PC-9 (cell line): ENCODE results near the gene C1orf185. TPM values are rescaled to one million over a fixed set of nuclear protein-coding genes. Genes with fewer than 3 reads are reported as not detected.

ENCODE experiments used
- BruUV-seq: library from RNA; stranded (reverse); fragments of 400-500 nt; replicated peaks from 2 replicates; lab custom pipeline; 2021; lab: Mats Ljungman, UMichigan
- CTCF ChIA-PET: fragments of 300-600 bp; sonication (Branson Sonifier 250); formaldehyde crosslinking; loops from one replicate; lab custom pipeline; 2022; ENCODE audit warnings: antibody characterized with exemption; lab: Charles Lee
- POLR2A ChIA-PET: fragments of 300-600 bp; sonication (Branson Sonifier 250); formaldehyde crosslinking; loops from one replicate; lab custom pipeline; 2022; ENCODE audit warnings: antibody characterized with exemption; ENCODE audit not compliant: unreplicated experiment; lab: Charles Lee
- DNase-seq, 2 experiments: peaks; one replicate each; pipeline versions ENCODE4 v3.0.0 to v3.0.0-alpha.2; 2015 to 2022; ENCODE audit warnings: mixed read lengths in 1 of 2
- H2AFZ ChIP-seq: fragments of 200-600 bp; sonication (generic); 2 replicates; pipeline ENCODE4 v1.8.1; 2017; ENCODE audit warnings: antibody characterized with exemption
- H3F3A ChIP-seq: fragments of 200-600 bp; sonication (generic); 2 replicates; pipeline ENCODE4 v1.8.1; 2017; ENCODE audit warnings: antibody characterized with exemption, mild to moderate bottlenecking, low read depth; ENCODE audit not compliant: insufficient read depth
- H3K27ac ChIP-seq: fragments of 200-600 bp; sonication (generic); 2 replicates; pipeline ENCODE4 v1.6.1; 2016; ENCODE audit warnings: mixed run types
- H3K27me3 ChIP-seq: fragments of 200-600 bp; sonication (generic); 2 replicates; pipeline ENCODE4 v1.6.1; 2016; ENCODE audit warnings: low read depth, mixed run types; ENCODE audit not compliant: insufficient read depth
- H3K36me3 ChIP-seq: fragments of 200-600 bp; sonication (generic); 2 replicates; pipeline ENCODE4 v1.6.1; 2016; ENCODE audit warnings: low read depth, mixed run types
- H3K4me1 ChIP-seq: fragments of 200-600 bp; sonication (generic); replicated peaks from 2 replicates; pipeline ENCODE4 v1.6.1; 2016; ENCODE audit warnings: mixed run types; ENCODE audit not compliant: insufficient read depth
- H3K4me2 ChIP-seq: fragments of 200-600 bp; sonication (generic); 2 replicates; pipeline ENCODE4 v1.6.1; 2017; ENCODE audit warnings: mixed run types
- H3K4me3 ChIP-seq: fragments of 200-600 bp; sonication (generic); 2 replicates; pipeline ENCODE4 v1.6.1; 2016; ENCODE audit warnings: mixed run types
- H3K79me2 ChIP-seq: fragments of 200-600 bp; sonication (generic); 2 replicates; pipeline ENCODE4 v1.6.1; 2017; ENCODE audit warnings: low read depth, mixed run types
- H3K9me2 ChIP-seq: fragments of 200-600 bp; sonication (generic); 2 replicates; pipeline ENCODE4 v1.8.1; 2017; ENCODE audit warnings: mild to moderate bottlenecking; ENCODE audit not compliant: insufficient read depth
- H3K9me3 ChIP-seq: fragments of 200-600 bp; sonication (generic); 2 replicates; pipeline ENCODE4 v1.8.1; 2016; ENCODE audit warnings: low read depth; ENCODE audit not compliant: insufficient read depth
- H4K20me1 ChIP-seq: fragments of 200-600 bp; sonication (generic); 2 replicates; pipeline ENCODE4 v1.8.1; 2017; ENCODE audit not compliant: insufficient read depth
- CTCF ChIP-seq: fragments of 200-600 bp; sonication (generic); conservative IDR thresholded peaks from 2 replicates; pipeline ENCODE4 v1.6.1; 2017; ENCODE audit warnings: mixed run types, antibody characterized with exemption, mild to moderate bottlenecking, moderate library complexity
- EZH2 ChIP-seq: fragments of 200-600 bp; sonication (generic); IDR thresholded peaks from 2 replicates; pipeline ENCODE4 v1.8.0; 2017; ENCODE audit warnings: antibody characterized with exemption, low read depth
- intact Hi-C: fragments of 100-400 bp; cut with micrococcal nuclease; formaldehyde crosslinking; loops from one replicate; pipeline ENCODE4 v1.10.0; 2022; ENCODE audit not compliant: unreplicated experiment
- total RNA-seq: library from RNA; stranded (reverse); gene quantifications from 2 replicates; pipeline ENCODE4 v1.2.3, GENCODE V29; 2021

C1orf185 gene
- total RNA-seq, 1 experiment from 2014 or later: not detected

- Histone ChIP-seq H3F3A (peaks cover 24% of the 10 kb centered on the region), H3K9me2 (no peaks in the 10 kb centered on the region), H3K36me3 (no peaks in the 10 kb centered on the region), H2AFZ (peak overlapping the region; percentile 59; the same call in 1 of the 2 replicates), H3K27ac (peak overlapping the region; percentile 94), H3K79me2 (no peaks in the 10 kb centered on the region), H3K4me3 (peak overlapping the region; percentile 9; the same call in 1 of the 2 replicates), H3K4me2 (peak overlapping the region; percentile 54), H3K9me3 (no peaks in the 10 kb centered on the region), H4K20me1 (no peaks in the 10 kb centered on the region), H3K27me3 (no peaks in the 10 kb centered on the region), H3K4me1 (peaks cover 28% of the 10 kb centered on the region)
- BruUV-seq: no TSS peak
- ChIA-PET CTCF (no interaction called here), POLR2A (interaction anchor here (0.5 to 0.6 kb wide), 2 partner anchors 501 to 831 kb away, joined by 3 to 17 read pairs; no protein-coding TSS in a partner anchor)
- no peak for DNase-seq
- intact Hi-C loops: loop anchor here (5.0 kb wide), 1 partner anchor 99 kb away; the partner anchor contains the start of gene CDKN2C
- no peak for TF ChIP-seq EZH2
- no peak for TF ChIP-seq CTCF
These were observed 30.6 kb upstream of the C1orf185 start for GRCh38 chr1:51071291-51072042.

GRCh38 chr1:51072043-51072439 is 30.0 kb upstream of the C1orf185 start:
- no peaks in the 10 kb centered on the region for H4K20me1 ChIP-seq
- no peak overlapping the region for H3K4me3 ChIP-seq
- no peaks in the 10 kb centered on the region for H3K9me3 ChIP-seq
- peak overlapping the region; percentile 94; the same call in 1 of the 2 replicates for H3K27ac ChIP-seq
- BruUV-seq: no TSS peak
- peaks cover 24% of the 10 kb centered on the region for H3F3A ChIP-seq
- TF ChIP-seq CTCF (no peak), EZH2 (no peak)
- no peaks in the 10 kb centered on the region for H3K79me2 ChIP-seq
- intact Hi-C loops: loop anchor here (5.0 kb wide), 1 partner anchor 100 kb away; the partner anchor contains the start of gene CDKN2C
- peaks cover 28% of the 10 kb centered on the region for H3K4me1 ChIP-seq
- H3K27me3 ChIP-seq: no peaks in the 10 kb centered on the region
- no peaks in the 10 kb centered on the region for H3K9me2 ChIP-seq
- H3K36me3 ChIP-seq: no peaks in the 10 kb centered on the region
- no peak for DNase-seq
- POLR2A ChIA-PET: no interaction called here
- no peak overlapping the region for H3K4me2 ChIP-seq
- CTCF ChIA-PET: interaction anchor here (0.6 kb wide), 1 partner anchor 338 kb away, joined by 3 read pairs; no protein-coding TSS in a partner anchor
- no peak overlapping the region for H2AFZ ChIP-seq

DNA sequence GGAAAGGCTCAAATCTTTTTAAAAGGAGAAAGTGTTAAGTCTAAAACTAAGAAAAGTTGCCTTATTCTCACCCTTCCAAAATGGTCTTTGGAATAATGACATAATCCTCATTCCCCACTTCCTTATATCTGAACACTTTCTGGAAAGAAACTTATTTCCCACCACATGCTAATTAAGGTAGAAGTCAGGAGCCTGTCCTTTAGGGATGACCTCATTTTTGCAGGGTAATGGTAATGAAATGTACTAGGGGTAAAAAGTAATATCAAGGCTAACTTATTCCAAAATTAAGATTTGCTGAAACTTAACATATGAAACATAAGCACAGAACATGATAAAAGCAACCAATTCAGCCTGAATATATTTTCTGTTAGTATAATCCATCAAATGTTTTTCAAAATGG is 29.4 kb upstream of the C1orf185 start:
- ChIA-PET CTCF (interaction anchor here (0.6 kb wide), 1 partner anchor 339 kb away, joined by 3 read pairs; no protein-coding TSS in a partner anchor), POLR2A (no interaction called here)
- Histone ChIP-seq H3K4me1 (peaks cover 28% of the 10 kb centered on the region), H2AFZ (no peak overlapping the region), H3K27ac (no peak overlapping the region), H3K79me2 (no peaks in the 10 kb centered on the region), H3F3A (peaks cover 24% of the 10 kb centered on the region), H3K9me2 (no peaks in the 10 kb centered on the region), H3K9me3 (no peaks in the 10 kb centered on the region), H3K4me3 (no peak overlapping the region), H3K27me3 (no peaks in the 10 kb centered on the region), H3K36me3 (no peaks in the 10 kb centered on the region), H4K20me1 (no peaks in the 10 kb centered on the region), H3K4me2 (no peak overlapping the region)
- TF ChIP-seq EZH2 (no peak), CTCF (no peak)
- no peak for DNase-seq
- intact Hi-C loops: loop anchor here (5.0 kb wide), 1 partner anchor 100 kb away; the partner anchor contains the start of gene CDKN2C
- BruUV-seq: no TSS peak
